Left renal pelvis (tissue), 4 donors: ENCODE measurements around the gene KCNE4. TPM values are rescaled to one million over a fixed set of nuclear protein-coding genes. Genes with fewer than 3 reads are reported as not detected.
A peak's percentile ranks its signal among the peaks of the same experiment; 100 is the strongest.

Experiments used
- DNase-seq, 4 donors: peaks; one replicate each; pipeline ENCODE4 v3.0.0-alpha.2; 2013; ENCODE audit warnings: low read depth in 4 of 4, low spot score in 3 of 4
- polyA plus RNA-seq, 4 donors: library from polyadenylated mRNA; unstranded; fragments of 120-200 nt; gene quantifications; one replicate each; pipeline ENCODE4 v1.2.1, GENCODE V29; 2013; ENCODE audit not compliant: insufficient read length in 4 of 4

The KCNE4 gene
- polyA plus RNA-seq, 4 donors = 14.0 to 34.0 (median 16.5) TPM

- no peak for DNase-seq
Measured at GRCh38 chr2:223082706-223083105, 30.7 kb downstream of the KCNE4 start.

DNA sequence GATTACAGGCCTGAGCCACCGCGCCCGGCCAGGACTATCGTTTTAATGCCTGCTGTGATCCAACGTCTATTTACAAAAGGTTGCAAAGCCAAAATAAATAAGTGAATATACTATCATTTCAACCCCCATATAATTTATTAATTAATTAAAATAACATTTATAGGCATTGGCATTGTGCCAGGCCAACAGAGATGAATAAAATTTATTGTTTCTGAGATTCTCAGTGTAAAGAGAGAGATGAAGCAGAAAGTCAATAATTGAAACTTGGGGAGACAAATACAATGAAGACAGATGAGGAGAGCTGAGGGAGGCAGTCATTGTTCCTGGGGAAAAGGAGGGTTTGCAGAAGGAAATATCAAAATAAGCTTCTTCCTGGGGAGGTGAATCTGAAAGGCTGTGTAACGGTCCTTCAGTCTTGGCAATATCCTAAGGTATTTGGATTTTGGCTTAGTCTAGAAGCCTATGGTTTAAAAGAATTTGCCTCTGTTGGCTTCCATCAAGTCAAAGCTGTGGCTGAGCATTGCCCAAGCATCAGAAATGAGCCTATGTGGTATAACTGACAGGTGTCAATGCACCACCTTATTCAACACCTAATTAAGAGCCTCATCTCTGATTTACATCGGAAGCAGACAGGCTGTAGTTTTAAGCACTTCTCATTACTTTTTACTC, 31.5 kb downstream of the KCNE4 start:
- DNase-seq = no peak

DNA sequence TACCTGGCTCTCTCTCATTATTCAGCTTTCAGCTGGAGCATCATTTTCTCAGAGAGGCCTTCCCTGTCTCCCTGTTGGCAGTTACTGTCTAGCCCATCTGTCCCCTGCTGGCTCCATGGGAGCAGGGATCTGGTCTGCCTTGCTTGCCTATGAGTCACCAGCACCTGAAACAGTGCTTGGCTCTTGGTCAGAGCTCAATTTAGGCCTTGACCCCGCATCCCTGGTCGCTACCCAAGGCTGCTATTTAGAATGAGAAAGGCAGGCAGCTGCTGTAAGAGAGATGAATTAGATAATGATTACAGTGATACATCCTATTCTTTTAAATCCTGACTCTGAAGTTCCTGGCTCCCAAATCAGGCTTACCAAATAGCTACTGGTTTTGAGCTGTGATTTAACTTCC, 32.9 kb downstream of the KCNE4 start:
- DNase-seq = no peak

GRCh38 chr2:223086370-223086981, 34.5 kb downstream of the KCNE4 start:
- DNase-seq = no peak

- no peak for DNase-seq
Measured at GRCh38 chr2:223087466-223087865, 35.5 kb downstream of the KCNE4 start.

- no peak for DNase-seq
Measured at GRCh38 chr2:223088866-223089265, 36.9 kb downstream of the KCNE4 start.

GRCh38 chr2:223090039-223090438, 38.0 kb downstream of the KCNE4 start:
- no peak for DNase-seq

- DNase-seq = no peak
Measured at GRCh38 chr2:223090540-223091235, 38.7 kb downstream of the KCNE4 start.

DNA sequence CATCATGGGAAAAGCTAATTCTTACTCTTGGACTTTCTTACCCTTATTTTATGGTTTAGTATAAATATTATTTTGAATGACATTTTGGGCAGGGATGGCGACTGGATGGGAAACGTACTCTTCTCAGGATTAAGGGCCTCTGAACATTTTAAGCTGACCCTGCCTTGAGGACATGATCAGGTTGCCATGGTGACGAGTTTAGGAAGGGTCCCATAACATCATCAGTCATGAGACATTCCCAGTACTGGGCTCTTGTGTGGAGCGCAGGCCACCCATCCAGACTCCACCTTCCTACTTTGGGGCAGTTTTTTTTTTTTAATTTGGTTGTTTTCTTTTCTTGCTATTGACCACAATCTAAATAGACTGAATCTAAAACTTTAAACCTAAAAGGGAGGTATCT, 40.7 kb downstream of the KCNE4 start:
- no peak for DNase-seq

DNA sequence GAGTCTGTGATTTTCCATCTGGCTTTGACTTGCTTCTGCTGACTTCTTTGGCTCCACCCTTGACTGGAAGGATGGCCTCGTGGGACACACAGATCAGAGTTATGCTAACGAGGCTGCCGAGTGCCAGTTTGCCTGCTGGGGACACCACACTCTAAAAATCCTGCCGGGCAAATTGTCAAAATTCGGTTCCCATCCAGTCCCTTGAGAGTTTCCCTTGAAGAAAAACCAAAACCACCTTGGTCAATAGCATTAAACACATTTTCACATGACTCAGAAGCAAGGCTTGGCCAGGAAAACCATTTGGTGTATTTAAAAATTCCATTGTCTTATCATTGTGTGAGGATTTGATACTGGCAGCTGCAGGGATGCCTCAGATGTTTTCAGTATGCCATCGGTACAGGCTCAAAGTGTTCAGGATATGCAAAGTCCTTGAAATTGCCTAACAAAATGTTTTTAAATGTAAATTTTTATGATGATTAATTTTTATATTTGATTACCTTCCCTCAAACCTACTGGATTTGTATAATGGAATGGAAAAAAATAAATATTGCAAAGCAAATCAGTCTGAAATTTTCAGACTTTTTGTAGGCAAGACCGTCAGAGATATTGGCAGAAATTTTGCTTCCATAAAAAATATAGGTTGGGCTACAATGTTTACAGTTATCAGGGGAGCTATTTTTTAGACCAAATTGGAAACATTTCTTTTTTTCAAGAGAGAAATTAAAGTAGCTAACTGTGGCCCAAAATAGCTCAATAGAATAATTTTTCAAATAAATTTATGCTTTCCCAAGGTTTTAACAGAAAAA, 41.6 kb downstream of the KCNE4 start:
- no peak for DNase-seq

DNA sequence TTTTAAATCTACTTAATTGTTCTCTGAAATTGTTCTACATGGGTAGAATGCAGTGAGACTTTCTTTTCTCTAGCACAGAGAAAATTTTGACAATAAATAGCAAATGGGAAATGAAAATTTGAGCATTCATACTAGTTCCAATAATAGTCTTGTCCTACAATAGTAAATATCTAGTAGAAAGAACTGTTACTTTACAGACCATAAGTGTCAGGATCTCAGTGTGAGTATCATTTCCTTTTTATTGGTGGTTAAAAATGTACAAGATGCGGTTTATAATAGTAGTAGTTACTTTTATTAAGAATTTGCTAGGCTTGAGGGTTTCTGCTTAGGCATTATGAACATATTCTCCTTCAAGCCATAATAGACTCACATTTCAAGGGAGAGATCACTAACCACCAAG, 43.2 kb downstream of the KCNE4 start:
- DNase-seq = no peak

DNA sequence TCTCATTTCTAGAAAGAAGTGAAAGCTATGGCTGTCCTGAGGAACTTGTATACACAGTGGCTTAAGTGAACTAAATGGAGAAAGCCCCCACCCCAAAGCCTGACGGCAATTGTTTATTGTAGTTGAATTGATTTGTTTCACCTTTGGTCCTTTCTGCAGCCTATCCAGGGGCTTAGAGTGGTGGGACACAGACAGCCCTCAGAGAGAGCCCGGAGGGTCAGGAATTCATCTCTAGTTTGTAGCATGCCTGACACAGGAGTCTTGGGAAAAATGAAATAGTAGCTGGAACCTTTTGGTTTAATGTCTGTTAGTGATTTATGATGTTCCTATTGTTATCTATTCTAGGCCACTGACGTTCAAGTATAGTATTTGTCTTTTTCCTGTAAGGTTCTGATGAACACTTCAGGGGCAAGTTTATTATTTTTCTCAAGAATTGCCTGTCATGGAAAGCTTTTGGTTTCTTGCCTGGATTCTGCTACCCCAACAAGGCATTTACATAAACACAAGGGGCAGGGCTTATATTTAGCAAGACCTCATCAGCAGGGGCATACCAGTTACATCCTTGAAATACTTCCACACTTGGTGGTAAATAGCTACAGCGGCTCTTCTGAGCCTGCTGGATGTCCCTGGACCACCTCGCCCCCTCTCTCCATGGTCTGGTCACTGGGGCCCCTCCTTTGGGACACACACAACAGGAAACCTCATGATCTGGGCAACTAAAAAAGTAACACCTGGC, 44.4 kb downstream of the KCNE4 start:
- DNase-seq = no peak

DNA sequence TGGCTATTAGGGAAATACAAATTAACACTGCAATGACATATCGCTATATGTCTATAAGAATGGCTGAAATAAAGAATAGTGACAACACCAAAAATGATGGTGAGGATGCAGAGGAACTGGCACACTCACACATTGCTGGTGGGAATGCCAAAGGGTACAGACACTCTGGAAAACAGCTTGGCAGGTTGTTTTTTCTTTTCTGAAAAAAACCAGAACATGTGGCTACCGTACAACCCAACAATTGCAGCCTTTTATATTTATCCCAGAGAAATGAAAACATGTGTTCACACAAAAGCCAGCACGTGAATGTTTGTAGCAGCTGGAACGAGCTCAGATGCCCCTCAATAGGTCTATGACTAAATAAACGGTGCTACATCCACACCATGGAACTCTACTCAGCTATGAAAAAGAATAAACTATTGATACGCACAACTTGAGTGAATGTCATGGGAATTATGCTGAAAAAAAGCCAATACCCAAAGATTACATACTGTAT, 45.9 kb downstream of the KCNE4 start:
- no peak for DNase-seq

GRCh38 chr2:223099561-223099960, 47.6 kb downstream of the KCNE4 start:
- no peak for DNase-seq

- DNase-seq = peak in 3 of 4 donors; percentile 41 to 53 (median 42)
Measured at GRCh38 chr2:223100061-223100511, 48.1 kb downstream of the KCNE4 start.

DNA sequence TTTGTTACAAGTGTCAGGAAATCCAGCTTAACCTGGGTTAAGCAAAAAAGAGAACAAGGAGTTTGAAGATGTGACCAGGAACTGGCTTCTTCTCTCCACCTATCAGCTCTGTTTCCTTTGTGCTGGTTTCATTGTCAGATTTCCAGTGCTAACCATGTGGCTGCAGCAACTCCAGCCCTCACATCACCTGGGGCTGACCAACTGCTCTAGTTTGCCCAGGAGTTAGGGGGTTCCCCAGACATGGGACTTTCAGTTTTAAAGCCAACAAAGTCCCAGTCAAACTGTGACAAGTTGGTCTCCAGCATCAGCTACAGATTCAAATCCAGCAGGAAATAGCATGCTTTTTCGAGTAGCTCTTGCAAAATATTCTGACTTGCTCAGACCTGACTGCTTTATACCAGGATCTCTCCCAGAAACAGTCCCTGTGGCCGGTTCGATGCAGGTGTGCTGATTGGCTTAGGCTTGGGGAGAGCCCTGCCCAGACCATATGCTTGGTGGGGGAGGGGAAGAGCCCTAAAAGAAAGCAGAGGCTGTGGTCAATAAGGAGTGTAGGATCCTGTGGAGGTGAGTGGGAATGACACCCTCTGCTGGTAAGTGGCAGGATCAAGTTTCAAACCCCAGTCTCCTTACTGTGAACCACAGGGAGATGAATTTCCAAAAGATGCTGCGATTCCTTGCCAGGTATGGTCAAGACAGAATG, 49.5 kb downstream of the KCNE4 start:
- no peak for DNase-seq

DNA sequence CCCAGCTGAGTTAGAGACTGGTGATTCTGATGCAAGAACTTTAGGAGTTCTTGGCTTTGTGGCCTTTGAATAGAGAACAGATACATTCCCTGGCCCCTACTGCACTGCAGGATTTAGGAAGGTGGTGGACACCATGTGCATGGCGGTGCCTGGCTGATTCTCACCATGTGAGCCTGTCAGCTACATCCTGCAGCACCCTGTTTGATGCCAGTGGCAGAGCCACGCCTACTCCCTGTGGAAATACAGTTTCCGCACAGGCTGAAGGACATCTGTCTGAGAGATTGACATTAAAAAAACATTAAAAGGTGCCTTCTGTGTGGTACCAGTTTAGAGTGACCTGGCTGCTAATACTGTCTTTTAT, 50.0 kb downstream of the KCNE4 start:
- DNase-seq = no peak

- DNase-seq = no peak
Measured at GRCh38 chr2:223102450-223102849, 50.5 kb downstream of the KCNE4 start.

DNA sequence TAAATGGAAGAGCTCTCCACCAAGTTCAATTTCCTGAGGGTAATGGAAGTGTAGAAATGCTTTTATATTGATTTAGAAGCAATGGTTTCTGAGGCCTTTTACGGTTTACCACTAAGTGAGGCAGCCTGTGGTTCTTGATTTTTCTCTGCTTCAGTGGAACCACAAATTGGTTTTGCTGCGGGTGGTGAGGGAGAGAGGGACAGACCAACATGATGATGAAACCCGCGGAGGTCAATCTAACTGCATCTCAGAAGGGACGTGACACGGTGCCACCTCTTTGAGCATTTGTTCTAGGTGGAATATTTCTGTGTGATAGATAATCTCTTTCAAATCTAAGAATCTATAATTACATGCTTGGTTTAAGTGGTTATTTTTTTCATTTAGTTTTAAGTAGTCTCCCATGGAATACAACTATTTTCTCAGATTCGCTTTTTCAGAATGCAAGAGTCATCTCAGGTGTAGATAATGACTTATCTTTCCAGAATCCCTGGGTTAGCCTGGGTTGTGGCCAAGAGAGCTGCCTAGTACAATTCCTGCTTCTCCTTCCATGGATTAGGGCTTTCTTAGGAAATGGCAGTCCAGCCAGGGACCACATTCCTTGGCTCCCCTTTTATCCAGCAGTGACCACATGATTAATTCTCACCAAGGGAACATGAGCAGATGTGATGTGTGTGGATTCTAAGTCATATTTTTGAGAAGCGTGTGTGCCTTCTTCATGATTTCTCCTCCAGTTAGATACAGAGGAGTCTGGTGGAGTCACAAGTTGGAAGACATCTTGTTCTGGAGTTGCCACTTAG, 52.5 kb downstream of the KCNE4 start:
- no peak for DNase-seq
